GM12873 (cell line): Measurements from ENCODE around the gene TAS2R40.

Experiments
- CTCF ChIP-seq: IDR thresholded peaks from 2 replicates; pipeline ENCODE4 v1.5.1; 2012; ENCODE audit warnings: low read depth, mild to moderate bottlenecking, moderate library complexity, low read length, control low read depth; ENCODE audit not compliant: insufficient read depth; ENCODE audit errors: missing control alignments

Gene TAS2R40

GRCh38 chr7:143243614-143244013, 21.8 kb downstream of the TAS2R40 start:
- no peak for TF ChIP-seq CTCF

GRCh38 chr7:143244321-143244720, 22.5 kb downstream of the TAS2R40 start:
- no peak for TF ChIP-seq CTCF

GRCh38 chr7:143245123-143245522, 23.3 kb downstream of the TAS2R40 start:
- no peak for TF ChIP-seq CTCF

GRCh38 chr7:143247372-143247771, 25.5 kb downstream of the TAS2R40 start:
- no peak for TF ChIP-seq CTCF

- no peak for TF ChIP-seq CTCF
Observed at GRCh38 chr7:143248761-143249354, 27.0 kb downstream of the TAS2R40 start.

- no peak for TF ChIP-seq CTCF
Observed at GRCh38 chr7:143250199-143250598, 28.4 kb downstream of the TAS2R40 start.

GRCh38 chr7:143250822-143251221, 29.0 kb downstream of the TAS2R40 start:
- no peak for TF ChIP-seq CTCF
